H1 (cell line): ENCODE data around the gene TMEM97. TPM values are rescaled to one million over a fixed set of nuclear protein-coding genes. Genes with fewer than 3 reads are reported as not detected.

ENCODE experiments used
- CTCF ChIA-PET: fragments of 300-600 bp; sonication (Branson Sonifier 250); formaldehyde crosslinking; loops from one replicate; lab custom pipeline; 2021; ENCODE audit not compliant: partially characterized antibody; lab: Charles Lee
- POLR2A ChIA-PET: fragments of 300-600 bp; sonication (Branson Sonifier 250); formaldehyde crosslinking; loops from one replicate; lab custom pipeline; 2021; ENCODE audit warnings: inconsistent platforms; ENCODE audit not compliant: partially characterized antibody; lab: Charles Lee
- DNase-seq, 2 experiments: peaks; one replicate each; pipeline versions ENCODE4 v3.0.0 to v3.0.0-alpha.2; 2010 to 2022; ENCODE audit warnings: low spot score in 2 of 2, low read depth in 1 of 2, mixed read lengths in 1 of 2
- FAIRE-seq: peaks from 2 replicates; lab custom pipeline; 2011; peaks lifted over from hg19 to GRCh38; lab: Jason Lieb, UNC
- H2AFZ ChIP-seq: 2 replicates; pipeline ENCODE4 v1.8.1; 2012; ENCODE audit warnings: low read length, inconsistent platforms
- H2AK5ac ChIP-seq: 2 replicates; pipeline ENCODE4 v1.6.1; 2013; ENCODE audit warnings: low read depth, low read length
- H2BK120ac ChIP-seq: replicated peaks from 2 replicates; pipeline ENCODE3; 2013; ENCODE audit warnings: low read depth, low read length, inconsistent platforms
- H2BK12ac ChIP-seq: 2 replicates; pipeline ENCODE4 v1.6.1; 2013; ENCODE audit warnings: low read depth, low read length
- H2BK15ac ChIP-seq: 2 replicates; pipeline ENCODE4 v1.6.1; 2013; ENCODE audit warnings: low read length
- H2BK20ac ChIP-seq: 2 replicates; pipeline ENCODE4 v1.6.1; 2013; ENCODE audit warnings: low read length
- H2BK5ac ChIP-seq: 2 replicates; pipeline ENCODE4 v1.6.1; 2013; ENCODE audit warnings: low read depth, low read length
- H3K14ac ChIP-seq: 2 replicates; pipeline ENCODE4 v1.6.1; 2013; ENCODE audit warnings: inconsistent platforms; ENCODE audit not compliant: insufficient read length
- H3K18ac ChIP-seq: 2 replicates; pipeline ENCODE4 v1.6.1; 2013; ENCODE audit warnings: low read length; ENCODE audit errors: extremely low read depth
- H3K23ac ChIP-seq: 2 replicates; pipeline ENCODE4 v1.6.1; 2013; ENCODE audit warnings: inconsistent platforms; ENCODE audit not compliant: insufficient read length
- H3K23me2 ChIP-seq: 2 replicates; pipeline ENCODE4 v1.6.1; 2013; ENCODE audit warnings: low read depth, low read length
- H3K27ac ChIP-seq: 2 replicates; pipeline ENCODE4 v1.6.1; 2011; ENCODE audit warnings: low read depth, low read length, inconsistent platforms
- H3K27me3 ChIP-seq, 4 experiments: replicated peaks in 1 of 4; 1 replicate in 1 of 4; 2 replicates in 3 of 4; pipeline versions ENCODE4 v1.6.1 to v1.8.1; 2011 to 2013; ENCODE audit warnings: low read length in 3 of 4, mild to moderate bottlenecking in 3 of 4, inconsistent platforms in 2 of 4, mixed read lengths in 2 of 4, moderate library complexity in 1 of 4; ENCODE audit not compliant: control insufficient read depth in 3 of 4, insufficient read depth in 3 of 4; ENCODE audit errors: extremely low read depth in 1 of 4
- H3K36me3 ChIP-seq, 4 experiments: 2 replicates each; pipeline versions ENCODE4 v1.6.1 to v1.8.1; 2011 to 2013; ENCODE audit warnings: mild to moderate bottlenecking in 4 of 4, low read length in 3 of 4, moderate library complexity in 2 of 4, control low read depth in 1 of 4, inconsistent platforms in 1 of 4; ENCODE audit not compliant: insufficient read depth in 4 of 4, control insufficient read depth in 2 of 4
- H3K4ac ChIP-seq: replicated peaks from 2 replicates; pipeline ENCODE3; 2013; ENCODE audit warnings: low read length, low read depth, mixed read lengths, inconsistent platforms; ENCODE audit not compliant: insufficient read length
- H3K4me1 ChIP-seq, 4 experiments: replicated peaks in 1 of 4; 1 replicate in 1 of 4; 2 replicates in 3 of 4; pipeline versions ENCODE4 v1.6.1 to v1.8.1; 2011 to 2013; ENCODE audit warnings: low read length in 3 of 4, inconsistent platforms in 2 of 4, mixed read lengths in 1 of 4; ENCODE audit not compliant: insufficient read depth in 4 of 4, control insufficient read depth in 3 of 4
- H3K4me2 ChIP-seq, 2 experiments: 2 replicates each; pipeline versions ENCODE4 v1.6.1 to v1.8.1; 2011 to 2013; ENCODE audit warnings: low read depth in 2 of 2, low read length in 2 of 2, control low read depth in 1 of 2, inconsistent platforms in 1 of 2, mild to moderate bottlenecking in 1 of 2; ENCODE audit not compliant: insufficient read depth in 1 of 2
- H3K4me3 ChIP-seq, 4 experiments: fragments of 200-600, 300-600 bp in 1 of 4; sonication (generic), shearing (Covaris generic), sonication (Bioruptor Twin) in 1 of 4; 2 replicates each; pipeline versions ENCODE4 v1.5.1 to v1.8.1; 2011 to 2016; ENCODE audit warnings: low read length in 4 of 4, low read depth in 3 of 4, control low read depth in 2 of 4, inconsistent platforms in 2 of 4, mild to moderate bottlenecking in 2 of 4, mixed read lengths in 1 of 4, moderate library complexity in 1 of 4; ENCODE audit not compliant: insufficient read depth in 2 of 4; ENCODE audit errors: extremely low read depth in 1 of 4
- H3K56ac ChIP-seq: replicated peaks from 2 replicates; pipeline ENCODE3; 2013; ENCODE audit warnings: low read depth, mild to moderate bottlenecking, mixed read lengths, low read length, inconsistent platforms; ENCODE audit not compliant: insufficient read length
- H3K79me1 ChIP-seq: 2 replicates; pipeline ENCODE4 v1.6.1; 2013; ENCODE audit warnings: low read depth, low read length, control low read depth
- H3K79me2 ChIP-seq, 2 experiments: 2 replicates each; pipeline versions ENCODE4 v1.6.1 to v1.8.1; 2012 to 2013; ENCODE audit warnings: low read length in 2 of 2, mild to moderate bottlenecking in 2 of 2, inconsistent platforms in 1 of 2; ENCODE audit not compliant: insufficient read depth in 2 of 2, control insufficient read depth in 1 of 2
- H3K9ac ChIP-seq, 4 experiments: replicated peaks in 1 of 4; 1 replicate in 1 of 4; 2 replicates in 3 of 4; pipeline versions ENCODE4 v1.6.1 to v1.8.1; 2011 to 2013; ENCODE audit warnings: low read depth in 3 of 4, low read length in 3 of 4, control low read depth in 2 of 4, mild to moderate bottlenecking in 2 of 4, moderate library complexity in 2 of 4, inconsistent platforms in 1 of 4; ENCODE audit errors: extremely low read depth in 1 of 4
- H3K9me3 ChIP-seq, 2 experiments: 2 replicates each; pipeline versions ENCODE4 v1.6.1 to v1.8.1; 2012 to 2013; ENCODE audit warnings: mild to moderate bottlenecking in 2 of 2, moderate library complexity in 2 of 2, control low read depth in 1 of 2, inconsistent platforms in 1 of 2, low read depth in 1 of 2, low read length in 1 of 2, mixed read lengths in 1 of 2; ENCODE audit not compliant: insufficient read depth in 2 of 2
- H4K20me1 ChIP-seq, 2 experiments: replicated peaks in 1 of 2; 2 replicates each; pipeline versions ENCODE3 to v1.8.1; 2011 to 2013; ENCODE audit warnings: inconsistent platforms in 2 of 2, low read length in 2 of 2, mild to moderate bottlenecking in 1 of 2; ENCODE audit not compliant: insufficient read depth in 2 of 2, control insufficient read depth in 1 of 2
- H4K5ac ChIP-seq: 2 replicates; pipeline ENCODE4 v1.6.1; 2013; ENCODE audit warnings: low read length, low read depth, mixed read lengths, inconsistent platforms; ENCODE audit not compliant: insufficient read length
- H4K8ac ChIP-seq: 2 replicates; pipeline ENCODE4 v1.8.0; 2013; ENCODE audit warnings: mild to moderate bottlenecking, moderate library complexity, low read length, inconsistent platforms; ENCODE audit not compliant: insufficient read depth; ENCODE audit errors: extremely low read depth
- H4K91ac ChIP-seq: replicated peaks from 2 replicates; pipeline ENCODE3; 2013; ENCODE audit warnings: low read length, mixed read lengths, inconsistent platforms; ENCODE audit not compliant: insufficient read length
- ATF2 ChIP-seq: IDR thresholded peaks from 2 replicates; pipeline ENCODE4 v1.6.1; 2012; ENCODE audit warnings: low read length, inconsistent platforms
- CHD1 ChIP-seq: IDR thresholded peaks from 2 replicates; pipeline ENCODE4 v1.6.1; 2012; ENCODE audit warnings: low read depth, low read length, improper control_type of control experiment
- FOSL1 ChIP-seq: IDR thresholded peaks from 2 replicates; pipeline ENCODE4 v1.6.1; 2011; ENCODE audit warnings: mild to moderate bottlenecking, low read depth, low read length, moderate library complexity; ENCODE audit not compliant: insufficient read depth
- MAX ChIP-seq: IDR thresholded peaks from 2 replicates; pipeline ENCODE4 v1.6.1; 2012; ENCODE audit warnings: inconsistent platforms
- POLR2AphosphoS5 ChIP-seq: IDR thresholded peaks from 2 replicates; pipeline ENCODE4 v1.6.1; 2011; ENCODE audit warnings: low read depth, low read length
- POU5F1 ChIP-seq: IDR thresholded peaks from 2 replicates; pipeline ENCODE4 v1.6.1; 2011; ENCODE audit warnings: low read depth, mild to moderate bottlenecking, low read length, moderate library complexity
- RBBP5 ChIP-seq: IDR thresholded peaks from 2 replicates; pipeline ENCODE4 v1.7.1; 2012; ENCODE audit warnings: low read depth, mild to moderate bottlenecking, inconsistent platforms, low read length, moderate library complexity, borderline replicate concordance
- RNF2 ChIP-seq: fragments of 200-900, 300-1000 bp; sonication (generic); IDR thresholded peaks from 2 replicates; pipeline ENCODE4 v1.7.1; 2016; ENCODE audit warnings: borderline replicate concordance, low read depth, mild to moderate bottlenecking, antibody characterized with exemption, low read length; ENCODE audit not compliant: poor library complexity, severe bottlenecking; ENCODE audit errors: missing control alignments
- SIN3A ChIP-seq, 2 experiments: IDR thresholded peaks in 1 of 2; conservative IDR thresholded peaks in 1 of 2; 2 replicates each; pipeline ENCODE4 v1.6.1; 2011 to 2012; ENCODE audit warnings: low read length in 2 of 2, improper control_type of control experiment in 1 of 2, low read depth in 1 of 2, mild to moderate bottlenecking in 1 of 2
- SP4 ChIP-seq: IDR thresholded peaks from 2 replicates; pipeline ENCODE4 v1.6.1; 2012; ENCODE audit warnings: low read length, inconsistent platforms
- SUZ12 ChIP-seq: fragments of 200-600 bp; sonication (generic); IDR thresholded peaks from 2 replicates; pipeline ENCODE4 v1.6.1; 2012; ENCODE audit warnings: mild to moderate bottlenecking, inconsistent platforms, low read length, moderate library complexity, mixed read lengths
- TBP ChIP-seq: IDR thresholded peaks from 2 replicates; pipeline ENCODE4 v1.6.1; 2011; ENCODE audit warnings: low read depth, low read length, improper control_type of control experiment
- WGBS, 2 experiments: shearing (Covaris generic) in 1 of 2; methylation state at CpG; one replicate each; pipeline versions ENCODE4 v1.1.6 to v1.1.7; 2013 to 2015; ENCODE audit warnings: low lambda C conversion rate in 2 of 2, mixed read lengths in 2 of 2, inconsistent platforms in 1 of 2, low coverage in 1 of 2, missing lambda C conversion rate in 1 of 2; ENCODE audit not compliant: insufficient replicate concordance in 2 of 2, insufficient coverage in 1 of 2, insufficient read length in 1 of 2; ENCODE audit errors: extremely low coverage in 1 of 2, missing lambda C conversion rate in 1 of 2; 5-methylcytosine and 5-hydroxymethylcytosine counted together
- polyA plus RNA-seq, 7 experiments: library from polyadenylated mRNA; depleted of rRNA in 3 of 7; stranded (reverse) in 5 of 7; unstranded in 2 of 7; fragments of >200 nt in 5 of 7; fragments of 200-250 nt in 2 of 7; gene quantifications; 1 replicate in 5 of 7; 2 replicates in 1 of 7; 4 replicates in 1 of 7; pipeline versions ENCODE4 v1.2.1 to v1.2.3, GENCODE V29; 2011 to 2013; ENCODE audit warnings: missing spikeins in 2 of 7, mixed read lengths in 2 of 7
- total RNA-seq: library from RNA; stranded (reverse); fragmentation: NEBNext Ultra II Directional; extraction: Animal tissue kit (Norgen Biotek cat#: 25700); gene quantifications from 2 replicates; pipeline ENCODE4 v1.2.1, GENCODE V29; 2021

The TMEM97 gene
- total and polyA plus RNA-seq, 2 of the 8 experiments (the other 6 are each of a cell fraction or from before 2014, with no cell fraction given), result 126 to 130 TPM

- no peak overlapping the region for H3K27ac ChIP-seq
- H3K4ac ChIP-seq, result no peak overlapping the region
- no peak overlapping the region for H2AK5ac ChIP-seq
- H3K23me2 ChIP-seq, result no peaks in the 10 kb centered on the region
- DNase-seq, result no peak
- no peak overlapping the region for H3K18ac ChIP-seq
- no peaks in the 10 kb centered on the region for H3K27me3 ChIP-seq
- H4K91ac ChIP-seq, result no peak overlapping the region
- no peak overlapping the region for H4K5ac ChIP-seq
- H3K23ac ChIP-seq, result no peak overlapping the region
- no peak overlapping the region for H2BK120ac ChIP-seq
- no peak overlapping the region for H3K9ac ChIP-seq
- H2AFZ ChIP-seq, result no peak overlapping the region
- no peak overlapping the region for H4K8ac ChIP-seq
- H3K79me1 ChIP-seq, result no peaks in the 10 kb centered on the region
- no peaks in the 10 kb centered on the region for H4K20me1 ChIP-seq
- no peaks in the 10 kb centered on the region for H3K79me2 ChIP-seq
- H2BK15ac ChIP-seq, result no peak overlapping the region
- no peak for FAIRE-seq
- no peak overlapping the region for H2BK20ac ChIP-seq
- no peak overlapping the region for H3K4me3 ChIP-seq
- H3K4me1 ChIP-seq, result no peaks in the 10 kb centered on the region
- no peaks in the 10 kb centered on the region for H3K36me3 ChIP-seq
- H2BK5ac ChIP-seq, result no peak overlapping the region
- 40% methylated on average over 2 of the region's 2 CpGs; no CpG with 5 or more reads in 1 of the 2 experiments for WGBS, 2 experiments
- POLR2A ChIA-PET, result no interaction called here
- no peak overlapping the region for H3K56ac ChIP-seq
- H2BK12ac ChIP-seq, result no peak overlapping the region
- H3K4me2 ChIP-seq, result no peak overlapping the region
- CTCF ChIA-PET, result interaction anchor here (1.0 to 1.3 kb wide), 2 partner anchors 9 to 53 kb away, joined by 3 read pairs; no protein-coding TSS in a partner anchor
- no peaks in the 10 kb centered on the region for H3K9me3 ChIP-seq
- no peak overlapping the region for H3K14ac ChIP-seq
- no peak for TF ChIP-seq CHD1
- TF ChIP-seq FOSL1, result no peak
- no peak for TF ChIP-seq RNF2
- no peak for TF ChIP-seq POLR2AphosphoS5
- no peak for TF ChIP-seq SP4
- TF ChIP-seq ATF2, result no peak
- no peak for TF ChIP-seq POU5F1
- TF ChIP-seq SUZ12, result no peak
- no peak for TF ChIP-seq RBBP5
- no peak for TF ChIP-seq SIN3A (conservative IDR thresholded peaks at IDR 0.05 in 1 of 2, IDR thresholded peaks at IDR 0.05 in 1 of 2; ENCODE audit: low read depth in 1 of 2, low read length in 2 of 2)
- no peak for TF ChIP-seq MAX
- TF ChIP-seq TBP, result no peak
Observed at GRCh38 chr17:28285965-28286364, 33.0 kb upstream of the TMEM97 start.
